MM.1S (cell line): ENCODE results near the gene APOC3.

ENCODE experiments used
- CTCF ChIP-seq: fragments of 300-600 bp; sonication (generic); IDR thresholded peaks from 2 replicates; pipeline ENCODE4 v1.5.1; 2016; ENCODE audit warnings: antibody characterized with exemption, low read length, mixed read lengths
- EZH2 ChIP-seq: fragments of 300-600 bp; sonication (generic); optimal IDR thresholded peaks from 2 replicates; pipeline ENCODE3; 2017; ENCODE audit warnings: low read depth, mild to moderate bottlenecking, antibody characterized with exemption, low read length, mixed read lengths

GRCh38 chr11:116840224-116840745 lies 10.6 kb downstream of the APOC3 start:
- 0 out of 2 replicates have a peak, but pooled peaks have one; percentile 18 for TF ChIP-seq CTCF
- TF ChIP-seq EZH2, result no peak
